Activated CD4-positive, alpha-beta T cell treated with anti-CD3 and anti-CD28 coated beads, Interleukin-2, amount 50 U/mL, for 1 hour (primary cell): Measurements from ENCODE around the gene CCDC92.
A peak's percentile ranks its signal among the peaks of the same experiment; 100 is the strongest.

ENCODE experiments used
- DNase-seq: peaks from one replicate; pipeline ENCODE4 v3.0.0-alpha.2; 2020

Gene CCDC92

DNA sequence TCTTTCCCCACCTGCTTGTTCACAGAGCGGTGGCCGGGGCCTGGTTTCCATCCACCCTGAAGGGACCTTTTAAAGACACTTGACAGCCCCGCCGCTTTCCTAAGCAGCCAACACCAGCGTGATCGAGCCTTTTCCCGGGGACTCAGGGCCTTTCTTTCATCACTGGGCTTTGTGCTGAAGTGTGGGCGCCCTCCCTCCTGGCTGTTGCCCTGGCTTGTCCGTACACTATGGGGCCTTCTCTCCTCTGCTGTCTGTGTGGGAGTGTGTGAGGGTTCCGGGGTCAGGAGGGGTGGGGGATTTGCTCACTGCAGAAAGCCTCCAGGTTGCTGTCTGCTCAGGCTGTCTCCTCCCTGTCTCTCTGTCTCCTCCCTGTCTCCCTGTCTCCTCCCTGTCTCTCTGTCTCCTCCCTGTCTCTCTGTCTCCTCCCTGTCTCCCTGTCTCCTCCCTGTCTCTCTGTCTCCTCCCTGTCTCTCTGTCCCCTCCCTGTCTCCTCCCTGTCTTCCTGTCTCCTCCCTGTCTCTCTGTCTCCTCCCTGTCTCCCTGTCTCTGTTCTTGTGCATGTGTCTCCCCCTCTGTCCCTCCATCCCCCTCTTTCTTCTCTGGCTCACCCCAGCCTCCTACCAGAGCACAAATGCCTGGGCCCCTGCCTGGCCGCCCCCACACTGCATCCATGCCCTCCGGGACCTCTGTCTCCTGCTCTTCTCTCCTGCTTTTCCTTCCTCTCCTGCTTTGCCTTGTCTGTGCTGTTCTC, 64.7 kb downstream of the CCDC92 start:
- DNase-seq = no peak

GRCh38 chr12:123906711-123907420, 65.8 kb downstream of the CCDC92 start:
- DNase-seq = no peak

GRCh38 chr12:123905319-123905925, 67.2 kb downstream of the CCDC92 start:
- DNase-seq = peak; percentile 59

DNA sequence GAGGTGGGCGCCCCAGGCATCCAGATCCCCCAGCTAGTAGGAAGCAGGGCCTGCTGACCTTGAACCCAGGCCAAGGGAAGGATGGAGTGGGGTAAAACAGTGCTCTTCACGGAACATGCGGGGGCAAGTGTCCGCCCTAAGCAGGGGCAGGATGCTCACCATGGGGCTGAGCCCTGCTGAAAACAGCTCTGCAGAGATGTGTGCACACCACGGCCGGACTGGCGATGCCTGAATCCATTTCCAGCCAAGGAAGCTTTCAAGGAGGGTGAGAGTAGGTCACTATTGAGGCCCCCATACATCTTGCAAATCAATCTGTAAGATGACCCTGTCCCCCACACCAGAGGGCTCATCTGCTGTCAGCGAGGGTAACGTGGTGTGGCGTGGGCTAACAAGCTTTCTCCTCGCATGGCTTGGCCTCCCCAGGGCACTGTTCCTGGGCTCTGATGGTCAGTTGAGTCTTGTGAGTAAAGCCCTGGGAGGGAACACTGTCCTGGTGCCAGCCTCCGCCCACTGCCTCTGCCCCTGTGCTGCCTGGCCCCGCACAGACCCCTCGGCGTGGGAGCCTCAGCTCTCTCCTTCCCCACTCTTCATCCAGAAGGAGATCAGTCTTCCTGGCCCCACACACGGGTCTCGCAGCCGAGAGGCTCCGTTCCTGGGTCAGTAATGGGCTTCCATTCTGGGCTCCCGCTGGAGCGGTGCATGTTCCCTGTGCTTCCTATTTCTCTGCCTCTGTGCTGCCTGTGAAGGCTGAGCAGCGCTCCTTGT, 69.1 kb downstream of the CCDC92 start:
- DNase-seq = no peak

GRCh38 chr12:123902821-123903220, 69.8 kb downstream of the CCDC92 start:
- DNase-seq = no peak

DNA sequence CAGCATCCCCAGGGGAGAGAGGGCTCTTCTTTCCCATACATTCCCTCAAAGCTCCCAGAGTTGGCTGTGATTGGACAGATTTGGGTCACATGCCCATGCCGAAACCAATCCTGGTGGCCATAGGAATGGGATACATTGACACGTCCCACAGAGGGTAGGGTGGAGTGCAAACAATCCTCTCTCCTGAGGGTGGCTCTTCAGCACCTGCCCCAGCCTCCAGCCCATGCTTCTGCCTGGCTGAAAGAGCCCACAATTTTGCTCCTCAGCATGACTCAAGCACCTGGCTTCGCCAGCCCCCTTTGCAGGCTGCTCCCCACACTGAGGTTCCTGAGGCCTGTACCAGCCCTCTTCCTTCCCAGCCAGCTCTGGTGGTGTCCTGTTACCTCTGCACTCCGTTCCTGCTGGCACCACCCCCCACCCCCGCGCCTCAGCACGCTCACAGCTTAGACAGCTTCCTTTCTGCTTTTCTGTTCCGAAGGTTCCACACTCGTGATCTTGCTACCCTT, 71.7 kb downstream of the CCDC92 start:
- no peak for DNase-seq

DNA sequence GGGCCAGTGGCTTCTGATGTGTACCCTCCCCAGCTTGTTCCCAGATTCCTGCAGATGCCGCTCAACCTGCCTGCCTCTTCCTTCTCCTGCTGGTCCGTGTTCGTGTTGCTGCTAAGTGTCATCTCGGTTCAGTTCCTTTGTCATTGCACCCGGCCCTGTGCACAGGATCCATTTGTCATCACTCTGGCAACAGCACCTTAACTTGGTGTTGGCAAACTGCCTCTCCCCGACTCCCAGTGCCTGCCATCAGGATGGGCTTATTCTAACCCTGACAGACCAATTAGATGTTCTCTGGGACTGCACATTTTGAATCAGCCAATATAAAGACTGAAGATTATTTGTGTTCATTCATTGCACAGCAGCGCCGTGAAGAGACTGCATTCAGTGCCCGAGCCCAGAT, 73.3 kb downstream of the CCDC92 start:
- DNase-seq = no peak

GRCh38 chr12:123898673-123899072, 74.0 kb downstream of the CCDC92 start:
- DNase-seq = no peak

DNA sequence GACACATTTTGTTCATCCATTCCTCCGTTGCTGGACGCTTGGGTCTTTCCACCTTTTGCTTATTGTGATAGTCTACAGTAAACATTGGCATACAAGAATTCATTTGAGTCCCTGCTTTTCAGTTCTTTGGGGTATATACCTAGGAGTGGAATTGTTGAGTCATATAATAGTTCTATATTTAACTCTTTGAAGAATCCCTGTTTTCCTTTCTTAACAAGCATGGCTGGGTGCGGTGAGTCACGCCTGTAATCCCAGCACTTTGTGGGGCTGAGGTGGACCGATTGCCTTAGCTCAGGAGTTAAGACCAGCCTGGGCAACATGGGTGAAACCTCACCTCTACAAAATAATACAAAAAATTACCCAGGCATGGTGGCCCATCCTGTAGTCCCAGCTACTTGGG, 75.4 kb downstream of the CCDC92 start:
- no peak for DNase-seq

DNA sequence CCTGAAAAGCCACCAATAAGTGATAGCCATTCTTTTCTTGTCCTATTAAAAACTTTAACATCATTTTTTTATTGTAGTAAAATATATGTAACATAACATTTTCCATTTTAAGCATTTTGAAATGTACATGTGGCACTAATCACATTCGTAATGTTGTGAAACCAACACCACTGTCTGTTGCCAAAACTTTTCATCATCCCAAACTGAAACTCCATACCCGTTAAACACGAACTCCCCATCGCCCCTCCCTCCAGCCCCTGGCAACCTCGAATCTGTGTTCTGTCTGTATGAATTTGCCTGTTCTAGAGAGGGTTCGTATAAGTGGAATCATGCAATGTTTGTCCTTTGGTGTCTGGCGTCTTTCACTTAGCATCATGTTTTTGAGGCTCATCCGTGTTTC, 75.9 kb downstream of the CCDC92 start:
- no peak for DNase-seq

DNA sequence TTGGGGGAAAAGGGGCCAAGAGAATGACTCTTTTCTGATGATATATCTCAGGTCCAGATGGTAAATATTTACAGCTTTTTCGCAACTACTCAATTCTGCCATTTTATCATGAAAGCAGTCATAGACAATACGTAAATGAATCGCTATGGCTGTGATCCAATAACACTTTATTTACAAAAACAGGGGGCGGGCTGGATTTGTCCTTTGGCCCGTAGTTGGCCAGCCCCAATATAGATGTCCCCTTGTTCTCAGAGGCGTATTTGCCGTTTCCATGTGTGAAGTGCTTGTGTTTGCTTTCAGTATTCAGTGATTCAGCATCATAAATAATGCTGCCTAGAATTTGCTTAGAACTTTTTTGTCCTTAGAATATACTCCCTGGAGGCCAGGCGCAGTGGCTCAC, 77.2 kb downstream of the CCDC92 start:
- DNase-seq = no peak

GRCh38 chr12:123894823-123895345, 77.7 kb downstream of the CCDC92 start:
- DNase-seq = no peak

DNA sequence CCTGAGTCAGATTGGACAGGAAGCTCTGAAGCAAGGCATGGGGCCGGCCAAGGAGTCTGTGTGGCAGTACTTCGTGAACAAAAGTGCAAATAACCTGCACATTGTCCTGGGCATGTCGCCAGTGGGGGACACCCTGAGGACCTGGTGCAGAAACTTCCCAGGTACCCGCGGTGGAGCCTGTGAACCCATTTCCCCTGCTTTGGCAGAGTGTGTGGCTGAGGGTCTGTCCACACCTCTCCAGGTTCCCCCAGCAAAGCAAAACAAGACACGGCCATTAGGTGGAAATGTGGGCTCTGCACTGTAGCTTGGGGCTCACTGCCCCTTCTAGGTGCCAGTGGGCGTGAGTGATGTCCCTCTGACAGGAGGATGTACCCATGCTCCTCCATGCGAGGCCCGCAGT, 79.4 kb downstream of the CCDC92 start:
- DNase-seq = no peak

- DNase-seq = no peak
Measured at GRCh38 chr12:123892853-123893252, 79.8 kb downstream of the CCDC92 start.

DNA sequence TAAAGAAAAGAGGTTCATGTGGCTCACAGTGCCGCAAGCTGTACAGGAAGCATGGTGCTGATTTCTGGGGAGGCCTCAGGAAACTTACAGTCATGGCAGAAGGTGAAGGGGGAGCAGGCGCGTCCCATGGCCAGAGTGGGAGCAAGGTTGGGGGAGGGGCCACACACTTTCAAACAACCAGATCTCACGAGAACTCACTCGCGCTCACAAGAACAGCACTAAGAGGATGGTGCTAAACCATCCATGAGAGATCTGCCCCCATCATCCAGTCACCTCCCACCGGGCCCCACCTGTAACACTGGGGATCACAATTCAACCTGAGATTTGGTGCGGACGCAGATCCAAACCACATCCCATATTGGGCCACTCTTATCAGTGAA, 80.5 kb downstream of the CCDC92 start:
- DNase-seq = no peak

DNA sequence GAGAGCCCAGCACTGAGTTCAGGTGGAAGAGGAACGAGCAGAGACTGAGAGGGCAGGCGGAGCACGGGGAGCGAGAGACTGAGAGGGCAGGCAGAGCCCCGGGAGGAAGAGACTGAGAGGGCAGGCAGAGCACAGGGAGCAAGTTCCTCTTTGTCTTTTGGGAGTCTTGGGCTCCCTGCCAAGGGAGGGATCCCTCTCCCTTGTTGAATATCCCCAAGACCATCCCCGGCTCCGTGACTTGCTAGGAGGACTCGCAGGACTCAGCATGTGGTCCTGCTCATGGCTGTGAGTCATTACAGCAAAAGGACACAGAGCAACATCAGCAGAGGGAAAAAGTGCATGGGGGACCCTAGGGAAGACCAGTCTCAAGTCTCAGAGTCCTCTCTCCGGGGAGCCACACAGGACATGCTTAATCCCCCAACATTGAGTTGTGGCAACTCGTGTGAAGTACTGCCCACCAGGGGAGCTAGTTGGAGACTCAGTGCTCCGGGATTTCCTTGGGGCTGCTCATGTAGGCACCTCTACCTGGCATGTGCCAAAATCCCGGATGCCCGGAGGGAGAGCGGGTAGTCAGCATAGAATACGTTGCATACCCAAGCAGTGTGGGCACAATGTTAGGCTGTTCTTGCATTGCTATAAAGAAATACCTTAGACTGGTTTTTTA, 81.0 kb downstream of the CCDC92 start:
- DNase-seq = no peak

DNA sequence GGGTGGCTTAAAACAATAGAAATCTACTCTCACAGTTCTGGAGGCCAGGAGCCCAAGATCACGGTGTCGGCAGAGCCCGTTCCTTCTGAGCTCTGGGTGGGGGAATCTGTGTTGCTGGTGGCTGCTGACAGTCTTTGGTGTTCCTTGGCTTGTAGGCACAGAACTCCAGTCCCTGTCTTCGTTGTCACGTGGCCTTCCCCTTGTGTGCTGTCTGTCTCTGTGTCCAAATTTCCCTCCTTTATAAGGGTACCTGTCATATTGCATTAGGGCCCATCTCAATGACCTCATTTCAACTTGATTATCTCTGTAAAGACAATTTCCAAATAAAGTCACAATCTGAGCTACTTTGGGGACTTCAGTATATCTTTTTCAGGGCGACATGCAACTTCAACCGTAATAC, 81.6 kb downstream of the CCDC92 start:
- no peak for DNase-seq

- no peak for DNase-seq
Measured at GRCh38 chr12:123890536-123890902, 82.1 kb downstream of the CCDC92 start.

DNA sequence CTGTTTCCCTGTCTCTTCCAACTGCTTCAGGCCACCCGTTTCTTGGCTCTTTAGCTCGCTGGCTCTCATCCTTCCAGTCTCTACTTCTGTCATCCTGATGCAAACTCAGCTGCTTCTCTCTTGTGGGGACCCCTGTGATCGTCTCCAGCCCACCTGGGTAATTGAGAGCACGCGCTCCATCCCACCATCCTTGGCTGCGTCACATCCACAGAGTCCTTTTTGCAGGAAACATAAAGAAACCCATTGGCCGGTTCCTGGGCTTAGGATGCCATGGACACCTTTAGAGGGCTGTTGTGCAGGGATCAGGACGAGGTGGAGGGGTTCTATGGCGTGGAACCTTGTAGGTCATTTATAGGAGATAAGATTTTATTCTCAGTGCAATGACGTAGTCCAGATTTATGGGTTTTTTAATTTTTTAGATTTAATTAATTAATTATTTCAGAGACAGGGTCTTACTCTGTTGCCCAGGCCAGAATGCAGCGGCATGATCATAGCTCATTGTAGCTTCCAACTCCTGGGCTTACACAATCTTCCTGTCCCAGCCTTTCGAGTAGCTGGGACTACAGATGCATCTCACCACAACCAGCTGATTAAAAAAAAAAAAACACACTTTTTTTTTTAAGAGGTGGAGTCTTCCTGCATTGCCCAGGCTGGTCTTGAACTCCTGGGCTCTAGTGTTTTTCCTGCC, 82.6 kb downstream of the CCDC92 start:
- DNase-seq = no peak

GRCh38 chr12:123888989-123889388, 83.6 kb downstream of the CCDC92 start:
- DNase-seq = no peak

GRCh38 chr12:123886931-123887582, 85.6 kb downstream of the CCDC92 start:
- no peak for DNase-seq
